Measurements from ENCODE around the gene DNAJC5. TPM values are rescaled to one million over a fixed set of nuclear protein-coding genes. Genes with fewer than 3 reads are reported as not detected.

Gene DNAJC5
- total and polyA plus RNA-seq, 2 experiments from 2014 or later = 7.1 to 33.5 TPM

DNA sequence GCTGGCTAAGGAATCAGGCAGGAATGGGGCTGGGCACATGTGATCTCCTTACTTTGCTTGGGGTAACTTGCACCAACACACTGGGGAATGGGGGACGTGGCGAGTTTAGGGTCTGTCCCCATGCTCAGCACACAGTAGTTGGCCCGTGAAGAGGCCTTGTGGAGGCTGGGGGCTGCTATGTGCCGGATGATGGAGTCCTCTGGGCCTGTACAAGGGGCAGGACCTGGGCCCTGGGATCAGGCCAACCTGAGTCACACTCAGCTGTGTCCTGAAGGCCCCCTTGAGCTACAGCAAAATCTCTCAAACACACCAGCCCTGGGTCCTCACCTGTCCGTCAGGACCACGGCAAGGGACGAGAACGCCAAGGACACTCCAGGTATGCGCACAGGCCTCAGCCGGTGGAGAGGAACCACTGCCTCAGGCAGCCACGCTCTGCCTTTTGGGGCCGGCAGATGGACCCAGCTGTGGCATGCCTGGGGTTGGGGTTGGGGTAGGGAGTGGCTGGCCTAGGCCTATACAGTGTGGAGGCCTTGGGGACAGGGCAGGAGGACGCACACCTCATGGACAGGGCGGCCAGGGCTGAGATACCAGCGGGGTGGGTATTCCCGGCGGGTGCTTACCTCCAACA, 50.2 kb downstream of the DNAJC5 start:
- peaks cover 22% of the 10 kb centered on the region for H3K4me1 Mint-ChIP-seq

More for the DNA sequence above, 50.2 kb downstream of the DNAJC5 start:
- no peaks in the 10 kb centered on the region for H3K9me2 ChIP-seq (ENCODE audit: insufficient read depth)
- H3K4me1 ChIP-seq (ENCODE audit: insufficient read depth) = peaks cover 21% of the 10 kb centered on the region; the same call in 1 of the 2 replicates
- H3K27ac Mint-ChIP-seq = no peak overlapping the region
- no peak overlapping the region for H3K4me3 Mint-ChIP-seq
- DNase-seq (ENCODE audit: low spot score) (no peak), ATAC-seq (no peak)
- H4K20me1 ChIP-seq (replicated peaks; ENCODE audit: insufficient read depth) = peaks cover 11% of the 10 kb centered on the region
- TF ChIP-seq POLR2AphosphoS5 (IDR thresholded peaks at IDR 0.05; ENCODE audit: low read depth) (no peak), ZNF331 (CRISPR knock-in tag; IDR thresholded peaks at IDR 0.05; ENCODE audit: low read depth) (no peak), NANOG (IDR thresholded peaks at IDR 0.05; ENCODE audit: borderline replicate concordance) (no peak), REST (IDR thresholded peaks at IDR 0.05; ENCODE audit: unreplicated experiment) (no peak), ETS1 (IDR thresholded peaks at IDR 0.05) (no peak), JUNB (IDR thresholded peaks at IDR 0.05; ENCODE audit: unreplicated experiment) (no peak), STAT1 (IDR thresholded peaks at IDR 0.05; ENCODE audit: unreplicated experiment) (no peak), EZH2 (IDR thresholded peaks at IDR 0.05; ENCODE audit: low read depth, unreplicated experiment) (no peak)
- TF ChIP-seq, protein P1, sequence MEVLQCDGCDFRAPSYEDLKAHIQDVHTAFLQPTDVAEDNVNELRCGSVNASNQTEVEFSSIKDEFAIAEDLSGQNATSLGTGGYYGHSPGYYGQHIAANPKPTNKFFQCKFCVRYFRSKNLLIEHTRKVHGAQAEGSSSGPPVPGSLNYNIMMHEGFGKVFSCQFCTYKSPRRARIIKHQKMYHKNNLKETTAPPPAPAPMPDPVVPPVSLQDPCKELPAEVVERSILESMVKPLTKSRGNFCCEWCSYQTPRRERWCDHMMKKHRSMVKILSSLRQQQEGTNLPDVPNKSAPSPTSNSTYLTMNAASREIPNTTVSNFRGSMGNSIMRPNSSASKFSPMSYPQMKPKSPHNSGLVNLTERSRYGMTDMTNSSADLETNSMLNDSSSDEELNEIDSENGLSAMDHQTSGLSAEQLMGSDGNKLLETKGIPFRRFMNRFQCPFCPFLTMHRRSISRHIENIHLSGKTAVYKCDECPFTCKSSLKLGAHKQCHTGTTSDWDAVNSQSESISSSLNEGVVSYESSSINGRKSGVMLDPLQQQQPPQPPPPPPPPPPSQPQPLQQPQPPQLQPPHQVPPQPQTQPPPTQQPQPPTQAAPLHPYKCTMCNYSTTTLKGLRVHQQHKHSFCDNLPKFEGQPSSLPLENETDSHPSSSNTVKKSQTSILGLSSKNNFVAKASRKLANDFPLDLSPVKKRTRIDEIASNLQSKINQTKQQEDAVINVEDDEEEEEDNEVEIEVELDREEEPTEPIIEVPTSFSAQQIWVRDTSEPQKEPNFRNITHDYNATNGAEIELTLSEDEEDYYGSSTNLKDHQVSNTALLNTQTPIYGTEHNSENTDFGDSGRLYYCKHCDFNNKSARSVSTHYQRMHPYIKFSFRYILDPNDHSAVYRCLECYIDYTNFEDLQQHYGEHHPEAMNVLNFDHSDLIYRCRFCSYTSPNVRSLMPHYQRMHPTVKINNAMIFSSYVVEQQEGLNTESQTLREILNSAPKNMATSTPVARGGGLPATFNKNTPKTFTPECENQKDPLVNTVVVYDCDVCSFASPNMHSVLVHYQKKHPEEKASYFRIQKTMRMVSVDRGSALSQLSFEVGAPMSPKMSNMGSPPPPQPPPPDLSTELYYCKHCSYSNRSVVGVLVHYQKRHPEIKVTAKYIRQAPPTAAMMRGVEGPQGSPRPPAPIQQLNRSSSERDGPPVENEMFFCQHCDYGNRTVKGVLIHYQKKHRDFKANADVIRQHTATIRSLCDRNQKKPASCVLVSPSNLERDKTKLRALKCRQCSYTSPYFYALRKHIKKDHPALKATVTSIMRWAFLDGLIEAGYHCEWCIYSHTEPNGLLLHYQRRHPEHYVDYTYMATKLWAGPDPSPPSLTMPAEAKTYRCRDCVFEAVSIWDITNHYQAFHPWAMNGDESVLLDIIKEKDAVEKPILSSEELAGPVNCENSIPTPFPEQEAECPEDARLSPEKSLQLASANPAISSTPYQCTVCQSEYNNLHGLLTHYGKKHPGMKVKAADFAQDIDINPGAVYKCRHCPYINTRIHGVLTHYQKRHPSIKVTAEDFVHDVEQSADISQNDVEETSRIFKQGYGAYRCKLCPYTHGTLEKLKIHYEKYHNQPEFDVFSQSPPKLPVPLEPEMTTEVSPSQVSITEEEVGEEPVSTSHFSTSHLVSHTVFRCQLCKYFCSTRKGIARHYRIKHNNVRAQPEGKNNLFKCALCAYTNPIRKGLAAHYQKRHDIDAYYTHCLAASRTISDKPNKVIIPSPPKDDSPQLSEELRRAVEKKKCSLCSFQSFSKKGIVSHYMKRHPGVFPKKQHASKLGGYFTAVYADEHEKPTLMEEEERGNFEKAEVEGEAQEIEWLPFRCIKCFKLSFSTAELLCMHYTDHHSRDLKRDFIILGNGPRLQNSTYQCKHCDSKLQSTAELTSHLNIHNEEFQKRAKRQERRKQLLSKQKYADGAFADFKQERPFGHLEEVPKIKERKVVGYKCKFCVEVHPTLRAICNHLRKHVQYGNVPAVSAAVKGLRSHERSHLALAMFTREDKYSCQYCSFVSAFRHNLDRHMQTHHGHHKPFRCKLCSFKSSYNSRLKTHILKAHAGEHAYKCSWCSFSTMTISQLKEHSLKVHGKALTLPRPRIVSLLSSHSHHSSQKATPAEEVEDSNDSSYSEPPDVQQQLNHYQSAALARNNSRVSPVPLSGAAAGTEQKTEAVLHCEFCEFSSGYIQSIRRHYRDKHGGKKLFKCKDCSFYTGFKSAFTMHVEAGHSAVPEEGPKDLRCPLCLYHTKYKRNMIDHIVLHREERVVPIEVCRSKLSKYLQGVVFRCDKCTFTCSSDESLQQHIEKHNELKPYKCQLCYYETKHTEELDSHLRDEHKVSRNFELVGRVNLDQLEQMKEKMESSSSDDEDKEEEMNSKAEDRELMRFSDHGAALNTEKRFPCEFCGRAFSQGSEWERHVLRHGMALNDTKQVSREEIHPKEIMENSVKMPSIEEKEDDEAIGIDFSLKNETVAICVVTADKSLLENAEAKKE (CRISPR knock-in tag; IDR thresholded peaks at IDR 0.05) = no peak
- H3K36me3 ChIP-seq (ENCODE audit: insufficient read depth) = no peaks in the 10 kb centered on the region
- no peak overlapping the region for H2AFZ ChIP-seq
- no peak overlapping the region for H3K4me3 ChIP-seq
- H3K27me3 Mint-ChIP-seq (ENCODE audit: insufficient read depth, low read depth, poor library complexity) = peaks cover 29% of the 10 kb centered on the region
- peaks cover 23% of the 10 kb centered on the region for H3K36me3 Mint-ChIP-seq (ENCODE audit: low read depth)
- no peak overlapping the region for H3K4me2 ChIP-seq
- H3F3A ChIP-seq (replicated peaks; ENCODE audit: low read depth) = peaks cover 38% of the 10 kb centered on the region
- H3K27me3 ChIP-seq (ENCODE audit: insufficient read depth) = no peaks in the 10 kb centered on the region
- H3K9me3 Mint-ChIP-seq = peaks cover 8% of the 10 kb centered on the region; the same call in 1 of the 3 replicates
- H3K27ac ChIP-seq (ENCODE audit: low read depth) = no peak overlapping the region
- H3K79me2 ChIP-seq (replicated peaks; ENCODE audit: insufficient read depth) = peaks cover 34% of the 10 kb centered on the region
